Measurements from ENCODE around the gene KCTD17. TPM values are rescaled to one million over a fixed set of nuclear protein-coding genes. Genes with fewer than 3 reads are reported as not detected.

Gene KCTD17
- total and polyA plus RNA-seq, 2 of the 13 experiments (the other 11 are each of a cell fraction or from before 2014, with no cell fraction given), result 5.3 to 11.7 TPM

DNA sequence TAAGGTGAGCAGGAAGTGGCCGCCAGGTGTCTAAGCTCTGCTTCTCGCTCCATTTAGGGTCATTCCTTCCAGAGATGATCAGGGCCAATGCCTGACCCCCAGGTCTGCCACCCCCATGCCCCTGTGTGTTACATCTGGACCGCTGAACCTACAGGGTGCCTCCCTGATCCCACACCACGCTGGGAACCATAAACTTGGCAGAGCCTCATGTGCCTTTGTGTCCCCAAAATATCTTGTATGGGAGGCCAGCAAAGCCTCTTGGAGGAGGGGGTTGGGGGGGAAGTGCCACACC lies 36.0 kb upstream of the KCTD17 start (continued):
- TF ChIP-seq POLR2A (IDR thresholded peaks at IDR 0.05; ENCODE audit: insufficient read depth in 1 of 2, low read depth in 2 of 2, low read length in 2 of 2) (peak in 1 of 2 experiments; percentile 67; a peak in 2 of 4 replicates), ZSCAN12 (CRISPR knock-in tag; IDR thresholded peaks at IDR 0.05) (no peak), ZSCAN22 (CRISPR knock-in tag; IDR thresholded peaks at IDR 0.05) (no peak), CEBPB (IDR thresholded peaks at IDR 0.05; ENCODE audit: borderline replicate concordance, low read depth, low read length) (no peak), TRIM24 (CRISPR knock-in tag; IDR thresholded peaks at IDR 0.05) (no peak), GATAD1 (CRISPR knock-in tag; IDR thresholded peaks at IDR 0.05) (no peak), MXD4 (CRISPR knock-in tag; IDR thresholded peaks at IDR 0.05) (no peak)
- TF ChIP-seq, protein P1, sequence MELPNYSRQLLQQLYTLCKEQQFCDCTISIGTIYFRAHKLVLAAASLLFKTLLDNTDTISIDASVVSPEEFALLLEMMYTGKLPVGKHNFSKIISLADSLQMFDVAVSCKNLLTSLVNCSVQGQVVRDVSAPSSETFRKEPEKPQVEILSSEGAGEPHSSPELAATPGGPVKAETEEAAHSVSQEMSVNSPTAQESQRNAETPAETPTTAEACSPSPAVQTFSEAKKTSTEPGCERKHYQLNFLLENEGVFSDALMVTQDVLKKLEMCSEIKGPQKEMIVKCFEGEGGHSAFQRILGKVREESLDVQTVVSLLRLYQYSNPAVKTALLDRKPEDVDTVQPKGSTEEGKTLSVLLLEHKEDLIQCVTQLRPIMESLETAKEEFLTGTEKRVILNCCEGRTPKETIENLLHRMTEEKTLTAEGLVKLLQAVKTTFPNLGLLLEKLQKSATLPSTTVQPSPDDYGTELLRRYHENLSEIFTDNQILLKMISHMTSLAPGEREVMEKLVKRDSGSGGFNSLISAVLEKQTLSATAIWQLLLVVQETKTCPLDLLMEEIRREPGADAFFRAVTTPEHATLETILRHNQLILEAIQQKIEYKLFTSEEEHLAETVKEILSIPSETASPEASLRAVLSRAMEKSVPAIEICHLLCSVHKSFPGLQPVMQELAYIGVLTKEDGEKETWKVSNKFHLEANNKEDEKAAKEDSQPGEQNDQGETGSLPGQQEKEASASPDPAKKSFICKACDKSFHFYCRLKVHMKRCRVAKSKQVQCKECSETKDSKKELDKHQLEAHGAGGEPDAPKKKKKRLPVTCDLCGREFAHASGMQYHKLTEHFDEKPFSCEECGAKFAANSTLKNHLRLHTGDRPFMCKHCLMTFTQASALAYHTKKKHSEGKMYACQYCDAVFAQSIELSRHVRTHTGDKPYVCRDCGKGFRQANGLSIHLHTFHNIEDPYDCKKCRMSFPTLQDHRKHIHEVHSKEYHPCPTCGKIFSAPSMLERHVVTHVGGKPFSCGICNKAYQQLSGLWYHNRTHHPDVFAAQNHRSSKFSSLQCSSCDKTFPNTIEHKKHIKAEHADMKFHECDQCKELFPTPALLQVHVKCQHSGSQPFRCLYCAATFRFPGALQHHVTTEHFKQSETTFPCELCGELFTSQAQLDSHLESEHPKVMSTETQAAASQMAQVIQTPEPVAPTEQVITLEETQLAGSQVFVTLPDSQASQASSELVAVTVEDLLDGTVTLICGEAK (IDR thresholded peaks at IDR 0.05), result no peak
- TF ChIP-seq, protein P1 (CRISPR knock-in tag; IDR thresholded peaks at IDR 0.05), result no peak
- TF ChIP-seq, protein P2, sequence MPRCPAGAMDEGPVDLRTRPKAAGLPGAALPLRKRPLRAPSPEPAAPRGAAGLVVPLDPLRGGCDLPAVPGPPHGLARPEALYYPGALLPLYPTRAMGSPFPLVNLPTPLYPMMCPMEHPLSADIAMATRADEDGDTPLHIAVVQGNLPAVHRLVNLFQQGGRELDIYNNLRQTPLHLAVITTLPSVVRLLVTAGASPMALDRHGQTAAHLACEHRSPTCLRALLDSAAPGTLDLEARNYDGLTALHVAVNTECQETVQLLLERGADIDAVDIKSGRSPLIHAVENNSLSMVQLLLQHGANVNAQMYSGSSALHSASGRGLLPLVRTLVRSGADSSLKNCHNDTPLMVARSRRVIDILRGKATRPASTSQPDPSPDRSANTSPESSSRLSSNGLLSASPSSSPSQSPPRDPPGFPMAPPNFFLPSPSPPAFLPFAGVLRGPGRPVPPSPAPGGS (CRISPR knock-in tag; IDR thresholded peaks at IDR 0.05), result peak; percentile 48; the same call in 1 of the 2 replicates
